Measurements from ENCODE around the gene SLC44A3.
A peak's percentile ranks its signal among the peaks of the same experiment; 100 is the strongest.

SLC44A3 gene

DNA sequence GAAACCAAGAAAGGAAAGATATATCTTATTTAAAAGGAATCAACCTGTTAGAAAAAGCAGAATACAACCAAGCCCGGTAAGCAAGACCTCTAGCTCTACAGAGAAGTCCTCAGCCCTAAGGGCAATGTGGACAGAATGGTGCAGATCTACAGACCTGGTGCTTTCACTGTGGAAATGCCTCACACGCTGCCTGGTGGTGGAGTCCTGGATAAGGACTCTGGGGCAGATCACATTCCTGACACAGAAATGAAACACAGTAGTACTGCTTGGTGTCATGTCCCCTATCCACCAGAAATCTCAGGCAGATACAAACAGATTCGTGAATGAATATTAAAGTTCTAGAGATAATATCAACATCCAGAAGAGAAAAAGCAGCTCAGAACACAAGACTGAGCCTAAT lies 99.9 kb downstream of the SLC44A3 start:
- DNase-seq (ENCODE audit: low spot score) = no peak
- TF ChIP-seq, protein P1, sequence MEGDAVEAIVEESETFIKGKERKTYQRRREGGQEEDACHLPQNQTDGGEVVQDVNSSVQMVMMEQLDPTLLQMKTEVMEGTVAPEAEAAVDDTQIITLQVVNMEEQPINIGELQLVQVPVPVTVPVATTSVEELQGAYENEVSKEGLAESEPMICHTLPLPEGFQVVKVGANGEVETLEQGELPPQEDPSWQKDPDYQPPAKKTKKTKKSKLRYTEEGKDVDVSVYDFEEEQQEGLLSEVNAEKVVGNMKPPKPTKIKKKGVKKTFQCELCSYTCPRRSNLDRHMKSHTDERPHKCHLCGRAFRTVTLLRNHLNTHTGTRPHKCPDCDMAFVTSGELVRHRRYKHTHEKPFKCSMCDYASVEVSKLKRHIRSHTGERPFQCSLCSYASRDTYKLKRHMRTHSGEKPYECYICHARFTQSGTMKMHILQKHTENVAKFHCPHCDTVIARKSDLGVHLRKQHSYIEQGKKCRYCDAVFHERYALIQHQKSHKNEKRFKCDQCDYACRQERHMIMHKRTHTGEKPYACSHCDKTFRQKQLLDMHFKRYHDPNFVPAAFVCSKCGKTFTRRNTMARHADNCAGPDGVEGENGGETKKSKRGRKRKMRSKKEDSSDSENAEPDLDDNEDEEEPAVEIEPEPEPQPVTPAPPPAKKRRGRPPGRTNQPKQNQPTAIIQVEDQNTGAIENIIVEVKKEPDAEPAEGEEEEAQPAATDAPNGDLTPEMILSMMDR (IDR thresholded peaks at IDR 0.05; ENCODE audit: borderline replicate concordance, control extremely low read depth, extremely low read depth, insufficient read depth, missing control alignments) = no peak
- in situ Hi-C loops (cut with MboI; ENCODE audit: low sequenced_read_pairs, unreplicated experiment) = no loop called here

DNA sequence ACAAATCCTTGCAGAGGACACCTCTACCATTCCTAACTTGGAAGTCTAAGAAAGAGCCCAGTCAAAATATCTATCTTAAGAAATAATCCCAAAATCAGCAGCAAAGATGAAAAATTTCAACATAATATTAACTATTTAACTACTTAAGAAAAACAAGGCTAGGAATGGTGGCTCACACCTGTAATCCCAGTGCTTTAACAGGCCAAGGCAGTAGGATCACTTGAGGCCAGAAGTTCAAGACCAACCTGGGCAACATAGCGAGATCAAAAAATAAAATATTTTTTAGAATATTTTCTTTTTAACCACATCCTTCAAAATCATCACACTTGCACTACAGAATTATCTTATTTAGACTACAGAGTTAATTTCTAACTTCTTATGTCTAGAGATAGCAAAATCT lies 101.8 kb downstream of the SLC44A3 start:
- TF ChIP-seq, protein P1 (IDR thresholded peaks at IDR 0.05; ENCODE audit: borderline replicate concordance, control extremely low read depth, extremely low read depth, insufficient read depth, missing control alignments) = no peak
- DNase-seq (ENCODE audit: low spot score) = no peak
- in situ Hi-C loops (cut with MboI; ENCODE audit: low sequenced_read_pairs, unreplicated experiment) = no loop called here

DNA sequence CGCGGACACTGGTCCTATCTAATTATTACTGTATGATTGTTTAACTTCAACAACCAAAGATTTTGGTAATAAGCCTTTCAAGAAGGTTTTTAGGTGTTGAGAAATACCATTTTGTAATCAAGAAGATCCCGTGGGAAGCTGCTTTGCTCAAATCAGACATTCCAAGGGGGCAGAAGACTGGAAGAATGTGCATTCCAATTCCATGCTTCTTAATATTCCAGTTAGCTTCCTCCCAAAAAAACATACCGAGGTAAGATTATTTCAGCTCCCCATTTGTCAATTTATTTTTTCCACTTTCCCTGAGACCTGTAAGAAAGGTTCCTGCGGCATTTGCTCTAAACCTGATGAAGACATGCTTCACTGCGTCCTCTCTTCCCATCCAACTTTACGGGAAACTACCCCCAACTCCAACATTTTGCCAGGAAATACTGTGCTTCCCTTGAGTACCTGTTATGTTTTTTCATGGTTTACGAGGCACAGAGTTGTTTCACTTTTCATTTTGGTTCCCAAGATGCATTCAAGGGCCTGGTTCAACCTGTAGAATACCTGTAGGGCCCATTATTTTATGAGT lies 102.7 kb downstream of the SLC44A3 start:
- TF ChIP-seq, protein P1 (IDR thresholded peaks at IDR 0.05; ENCODE audit: borderline replicate concordance, control extremely low read depth, extremely low read depth, insufficient read depth, missing control alignments) = no peak
- in situ Hi-C loops (cut with MboI; ENCODE audit: low sequenced_read_pairs, unreplicated experiment) = no loop called here
- no peak for DNase-seq (ENCODE audit: low spot score)

DNA sequence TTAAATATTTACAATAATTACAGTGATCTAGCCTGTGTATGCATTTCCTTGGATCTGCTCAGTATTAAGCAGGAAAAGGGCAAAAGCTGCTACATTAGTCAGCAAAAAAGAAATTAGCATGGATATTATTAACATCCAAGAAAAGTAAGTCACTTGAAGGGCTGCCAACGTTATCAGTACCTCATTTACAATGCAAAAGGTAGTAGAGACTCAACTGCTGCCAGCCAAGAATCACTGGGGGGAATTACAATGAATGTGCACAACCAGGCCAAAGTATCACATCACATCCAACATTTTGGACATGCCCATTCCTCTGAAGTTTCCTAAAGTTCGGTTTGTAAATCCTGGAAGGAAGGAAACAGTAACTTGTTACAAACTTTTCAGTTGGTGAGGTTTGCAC lies 104.8 kb downstream of the SLC44A3 start:
- in situ Hi-C loops (cut with MboI; ENCODE audit: low sequenced_read_pairs, unreplicated experiment) = no loop called here
- TF ChIP-seq, protein P1 (IDR thresholded peaks at IDR 0.05; ENCODE audit: borderline replicate concordance, control extremely low read depth, extremely low read depth, insufficient read depth, missing control alignments) = no peak
- no peak for DNase-seq (ENCODE audit: low spot score)

DNA sequence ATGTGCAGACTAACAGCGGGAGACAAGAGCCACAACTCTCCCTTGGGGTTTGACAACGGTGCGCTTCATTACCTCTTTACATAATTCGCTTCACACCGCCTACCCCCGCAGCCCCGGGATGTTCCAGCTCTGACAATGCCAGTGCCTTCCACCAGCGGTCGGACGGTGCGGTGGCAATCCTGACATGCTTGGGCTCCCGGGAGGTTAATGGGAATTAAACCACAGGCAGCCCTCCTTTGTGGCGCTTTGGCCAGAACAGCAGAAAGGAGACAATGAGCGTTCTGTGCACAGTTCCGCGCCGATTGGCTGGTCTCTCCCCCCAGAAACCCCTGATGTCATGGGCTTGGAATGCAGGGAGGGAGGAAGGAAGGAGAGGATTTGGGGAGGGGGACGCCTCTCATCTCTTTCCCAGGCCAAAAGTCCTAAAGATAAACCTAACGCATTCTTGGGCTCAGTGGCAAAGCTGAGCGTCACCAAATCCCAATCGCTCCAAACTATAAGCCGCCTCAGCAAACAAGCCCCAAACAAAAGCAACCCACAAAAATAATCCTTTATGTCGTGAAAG lies 105.5 kb downstream of the SLC44A3 start:
- in situ Hi-C loops (cut with MboI; ENCODE audit: low sequenced_read_pairs, unreplicated experiment) = no loop called here
- TF ChIP-seq, protein P1 (IDR thresholded peaks at IDR 0.05; ENCODE audit: borderline replicate concordance, control extremely low read depth, extremely low read depth, insufficient read depth, missing control alignments) = no peak
- peak; percentile 45 for DNase-seq (ENCODE audit: low spot score)

DNA sequence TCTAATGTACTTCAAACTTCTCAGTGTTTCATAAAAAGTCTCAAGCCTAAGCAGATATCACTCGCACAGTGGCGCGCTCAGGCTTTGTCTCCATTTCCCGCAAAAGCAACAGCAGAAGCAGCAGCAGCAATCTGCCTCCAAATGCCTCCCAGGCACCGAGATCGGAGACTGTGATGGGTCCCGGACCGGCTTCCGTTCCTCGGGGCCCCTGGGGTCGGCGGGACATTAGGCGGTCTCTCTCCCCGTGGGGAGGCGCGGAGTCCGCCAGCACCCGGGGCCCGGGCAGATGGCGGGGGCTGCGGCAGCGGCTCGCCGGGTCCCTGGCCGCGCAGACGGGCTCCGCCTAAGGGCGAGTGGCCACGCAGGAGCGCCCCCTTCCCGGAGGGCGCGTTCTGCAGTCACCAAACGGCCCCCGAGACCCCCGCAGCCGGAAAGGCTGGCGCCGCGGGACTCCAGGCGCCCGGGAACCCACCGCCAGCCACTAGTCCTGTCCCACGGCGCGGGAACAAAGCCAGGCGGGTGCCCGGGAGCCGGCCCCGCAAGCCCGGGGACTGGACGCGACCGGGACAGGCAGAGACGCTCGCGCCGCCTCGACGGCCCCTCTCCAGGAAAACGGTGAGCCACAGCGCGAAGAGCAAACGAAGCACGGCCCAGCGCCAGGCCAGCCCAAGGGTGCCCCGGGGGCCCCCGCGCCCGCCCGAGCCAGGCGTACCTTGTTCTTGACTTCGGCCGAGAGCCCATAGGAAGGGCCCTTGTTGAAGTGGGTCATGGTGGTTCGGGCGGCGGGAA lies 106.2 kb downstream of the SLC44A3 start:
- TF ChIP-seq, protein P1 (IDR thresholded peaks at IDR 0.05; ENCODE audit: borderline replicate concordance, control extremely low read depth, extremely low read depth, insufficient read depth, missing control alignments) = no peak
- in situ Hi-C loops (cut with MboI; ENCODE audit: low sequenced_read_pairs, unreplicated experiment) = no loop called here
- peak; percentile 64 for DNase-seq (ENCODE audit: low spot score)

All from GM13976 (cell line).